Thymus (tissue), 11 donors: ENCODE measurements around the gene PTP4A2. TPM values are rescaled to one million over a fixed set of nuclear protein-coding genes. Genes with fewer than 3 reads are reported as not detected.

Experiments used
- DNase-seq, 9 donors: peaks; one replicate each; pipeline ENCODE4 v3.0.0-alpha.2; 2013; ENCODE audit warnings: low spot score in 9 of 9, low read depth in 6 of 9, missing footprints in 1 of 9
- H3K27ac ChIP-seq, 2 donors: one replicate each; pipeline ENCODE4 v1.5.1; 2013; ENCODE audit warnings: control low read depth in 1 of 2, low read depth in 1 of 2, low read length in 1 of 2, mild to moderate bottlenecking in 1 of 2, moderate library complexity in 1 of 2
- H3K27me3 ChIP-seq, 2 donors: one replicate each; pipeline ENCODE4 v1.5.1; 2013; ENCODE audit warnings: low read length in 1 of 2; ENCODE audit not compliant: control insufficient read depth in 2 of 2, insufficient read depth in 1 of 2
- H3K36me3 ChIP-seq, 2 donors: one replicate each; pipeline ENCODE4 v1.5.1; 2013; ENCODE audit warnings: low read length in 1 of 2, mild to moderate bottlenecking in 1 of 2, moderate library complexity in 1 of 2; ENCODE audit not compliant: control insufficient read depth in 2 of 2, insufficient read depth in 2 of 2
- H3K4me1 ChIP-seq, 2 donors: one replicate each; pipeline ENCODE4 v1.5.1; 2013; ENCODE audit warnings: low read length in 2 of 2; ENCODE audit not compliant: control insufficient read depth in 2 of 2, insufficient read depth in 2 of 2
- H3K4me3 ChIP-seq, 2 donors: one replicate each; pipeline ENCODE4 v1.5.1; 2013; ENCODE audit warnings: low read length in 2 of 2, control low read depth in 1 of 2, mild to moderate bottlenecking in 1 of 2
- H3K9me3 ChIP-seq, 2 donors: one replicate each; pipeline ENCODE4 v1.5.1; 2013; ENCODE audit warnings: low read length in 1 of 2, mild to moderate bottlenecking in 1 of 2; ENCODE audit not compliant: control insufficient read depth in 2 of 2, insufficient read depth in 1 of 2
- WGBS: extraction: QIAGEN DNeasy Blood & Tissue Kit; methylation state at CpG from one replicate; pipeline ENCODE4 v1.1.7; 2013; 5-methylcytosine and 5-hydroxymethylcytosine counted together
- polyA plus RNA-seq: library from polyadenylated mRNA; stranded (reverse); fragments of 200-250 nt; gene quantifications from one replicate; pipeline ENCODE4 v1.2.3, GENCODE V29; 2013
- total RNA-seq: library from RNA; stranded (reverse); fragments of 120-200 nt; gene quantifications from one replicate; pipeline ENCODE4 v1.2.4, GENCODE V29; 2013
- donor health status: healthy.

Gene PTP4A2
- total and polyA plus RNA-seq, 2 donors: 214 to 748 TPM

GRCh38 chr1:31891280-31891679 is 46.9 kb downstream of the PTP4A2 start:
- Histone ChIP-seq H3K27me3 (no peaks in the 10 kb centered on the region), H3K9me3 (peaks cover 0 to 3% of the 10 kb centered on the region in 2 donors), H3K36me3 (no peaks in the 10 kb centered on the region), H3K4me3 (no peak overlapping the region), H3K4me1 (peaks cover 8 to 16% of the 10 kb centered on the region in 2 donors), H3K27ac (no peak overlapping the region)
- WGBS: 92% methylated on average over 3 of the region's 3 CpGs
- DNase-seq: no peak

- no peaks in the 10 kb centered on the region for H3K27me3 ChIP-seq
- peak overlapping the region in 1 of 2 donors; percentile 99 for H3K27ac ChIP-seq
- no peak overlapping the region for H3K4me3 ChIP-seq
- DNase-seq: no peak
- whole genome bisulfite sequencing: 98% methylated on average over 7 of the region's 7 CpGs
- H3K36me3 ChIP-seq: no peaks in the 10 kb centered on the region
- no peaks in the 10 kb centered on the region for H3K9me3 ChIP-seq
- peaks cover 8 to 20% of the 10 kb centered on the region in 2 donors for H3K4me1 ChIP-seq
Measured at GRCh38 chr1:31888291-31888690, 49.9 kb downstream of the PTP4A2 start.

- 96% methylated on average over 3 of the region's 3 CpGs for WGBS
- Histone ChIP-seq H3K4me3 (no peak overlapping the region), H3K27me3 (no peaks in the 10 kb centered on the region), H3K27ac (no peak overlapping the region), H3K4me1 (peaks cover 8 to 21% of the 10 kb centered on the region in 2 donors), H3K36me3 (no peaks in the 10 kb centered on the region), H3K9me3 (no peaks in the 10 kb centered on the region)
- no peak for DNase-seq
Measured at GRCh38 chr1:31886866-31887265, 51.3 kb downstream of the PTP4A2 start.

- Histone ChIP-seq H3K4me1 (peaks cover 16 to 31% of the 10 kb centered on the region in 2 donors), H3K27me3 (no peaks in the 10 kb centered on the region), H3K4me3 (no peak overlapping the region), H3K36me3 (no peaks in the 10 kb centered on the region), H3K27ac (no peak overlapping the region), H3K9me3 (no peaks in the 10 kb centered on the region)
- WGBS: 97% methylated on average over 2 of the region's 2 CpGs
- no peak for DNase-seq
Measured at GRCh38 chr1:31885851-31886250, 52.3 kb downstream of the PTP4A2 start.

GRCh38 chr1:31883357-31883942 is 54.7 kb downstream of the PTP4A2 start:
- no peak for DNase-seq
- no peaks in the 10 kb centered on the region for H3K27me3 ChIP-seq
- 97% methylated on average over 3 of the region's 3 CpGs for WGBS

GRCh38 chr1:31881688-31882000 is 56.5 kb downstream of the PTP4A2 start:
- Histone ChIP-seq H3K27ac (peak overlapping the region; percentile 34 to 43), H3K4me1 (peaks cover 18 to 48% of the 10 kb centered on the region in 2 donors), H3K4me3 (no peak overlapping the region), H3K9me3 (peaks cover 0 to 5% of the 10 kb centered on the region in 2 donors), H3K36me3 (no peaks in the 10 kb centered on the region), H3K27me3 (no peaks in the 10 kb centered on the region)
- 90% methylated on average over 5 of the region's 5 CpGs for WGBS
- DNase-seq: no peak

More at GRCh38 chr1:31883357-31883942, 54.7 kb downstream of the PTP4A2 start:
- H3K27ac ChIP-seq: no peak overlapping the region
- H3K4me3 ChIP-seq: no peak overlapping the region
- no peaks in the 10 kb centered on the region for H3K36me3 ChIP-seq
- peaks cover 18 to 37% of the 10 kb centered on the region in 2 donors for H3K4me1 ChIP-seq
- H3K9me3 ChIP-seq: no peaks in the 10 kb centered on the region

- peaks cover 20 to 49% of the 10 kb centered on the region in 2 donors for H3K4me1 ChIP-seq
- peaks cover 0 to 5% of the 10 kb centered on the region in 2 donors for H3K9me3 ChIP-seq
- WGBS: 74% methylated on average over 8 of the region's 8 CpGs
- H3K36me3 ChIP-seq: no peaks in the 10 kb centered on the region
- no peak for DNase-seq
- H3K27me3 ChIP-seq: no peaks in the 10 kb centered on the region
- H3K4me3 ChIP-seq: no peak overlapping the region
- H3K27ac ChIP-seq: peak overlapping the region; percentile 43 to 86
Measured at GRCh38 chr1:31880957-31881687, 57.0 kb downstream of the PTP4A2 start.

- DNase-seq: peak in 4 of 9 donors; percentile 35 to 66 (median 44)
Measured at GRCh38 chr1:31879981-31880608, 58.1 kb downstream of the PTP4A2 start.

GRCh38 chr1:31878058-31878457 is 60.1 kb downstream of the PTP4A2 start:
- no peaks in the 10 kb centered on the region for H3K36me3 ChIP-seq
- H3K27ac ChIP-seq: peak overlapping the region in 1 of 2 donors; percentile 48
- DNase-seq: no peak
- no peaks in the 10 kb centered on the region for H3K27me3 ChIP-seq
- WGBS: 93% methylated on average over 6 of the region's 6 CpGs
- no peak overlapping the region for H3K4me3 ChIP-seq
- peaks cover 0 to 5% of the 10 kb centered on the region in 2 donors for H3K9me3 ChIP-seq
- peaks cover 21 to 48% of the 10 kb centered on the region in 2 donors for H3K4me1 ChIP-seq

More at GRCh38 chr1:31879981-31880608, 58.1 kb downstream of the PTP4A2 start:
- Histone ChIP-seq H3K36me3 (no peaks in the 10 kb centered on the region), H3K4me1 (peaks cover 20 to 49% of the 10 kb centered on the region in 2 donors), H3K27me3 (no peaks in the 10 kb centered on the region), H3K9me3 (peaks cover 0 to 5% of the 10 kb centered on the region in 2 donors), H3K27ac (peak overlapping the region; percentile 82 to 86), H3K4me3 (no peak overlapping the region)
- 15% methylated on average over 4 of the region's 4 CpGs for WGBS
